ENCODE data around the gene CYCS. TPM values are rescaled to one million over a fixed set of nuclear protein-coding genes. Genes with fewer than 3 reads are reported as not detected.

The CYCS gene
- polyA plus RNA-seq, 2 of the 4 experiments (the other 2 are of a cell fraction), result 235 to 304 TPM

DNA sequence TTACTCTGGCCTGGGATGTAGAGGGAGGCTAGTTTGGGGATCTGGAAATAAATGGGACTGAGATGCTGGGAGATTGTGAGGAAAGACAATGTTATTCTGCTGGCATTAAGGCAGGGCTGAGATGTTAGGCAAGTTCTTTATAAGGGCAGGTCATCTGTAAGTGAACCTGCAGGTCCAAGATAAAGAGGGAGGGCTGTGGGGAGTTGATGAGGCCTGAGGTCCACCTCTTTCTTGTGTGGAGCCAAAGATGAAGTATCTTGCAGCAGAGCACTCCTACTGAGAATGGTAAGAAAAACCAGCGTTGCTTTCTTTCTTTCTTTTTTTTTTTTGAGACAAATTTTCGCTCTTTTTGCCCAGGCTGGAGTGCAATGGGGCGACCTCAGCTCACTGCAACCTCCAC lies 19.1 kb downstream of the CYCS start (continued):
- TF ChIP-seq, protein P1, sequence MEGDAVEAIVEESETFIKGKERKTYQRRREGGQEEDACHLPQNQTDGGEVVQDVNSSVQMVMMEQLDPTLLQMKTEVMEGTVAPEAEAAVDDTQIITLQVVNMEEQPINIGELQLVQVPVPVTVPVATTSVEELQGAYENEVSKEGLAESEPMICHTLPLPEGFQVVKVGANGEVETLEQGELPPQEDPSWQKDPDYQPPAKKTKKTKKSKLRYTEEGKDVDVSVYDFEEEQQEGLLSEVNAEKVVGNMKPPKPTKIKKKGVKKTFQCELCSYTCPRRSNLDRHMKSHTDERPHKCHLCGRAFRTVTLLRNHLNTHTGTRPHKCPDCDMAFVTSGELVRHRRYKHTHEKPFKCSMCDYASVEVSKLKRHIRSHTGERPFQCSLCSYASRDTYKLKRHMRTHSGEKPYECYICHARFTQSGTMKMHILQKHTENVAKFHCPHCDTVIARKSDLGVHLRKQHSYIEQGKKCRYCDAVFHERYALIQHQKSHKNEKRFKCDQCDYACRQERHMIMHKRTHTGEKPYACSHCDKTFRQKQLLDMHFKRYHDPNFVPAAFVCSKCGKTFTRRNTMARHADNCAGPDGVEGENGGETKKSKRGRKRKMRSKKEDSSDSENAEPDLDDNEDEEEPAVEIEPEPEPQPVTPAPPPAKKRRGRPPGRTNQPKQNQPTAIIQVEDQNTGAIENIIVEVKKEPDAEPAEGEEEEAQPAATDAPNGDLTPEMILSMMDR (IDR thresholded peaks at IDR 0.05), result no peak
- no peak for TF ChIP-seq PHF8 (IDR thresholded peaks at IDR 0.05; ENCODE audit: borderline replicate concordance, low read depth)
- TF ChIP-seq ESRRA (IDR thresholded peaks at IDR 0.05; ENCODE audit: borderline replicate concordance, low read length), result no peak
- no peak for TF ChIP-seq KDM1A (IDR thresholded peaks at IDR 0.05; ENCODE audit: low read depth)

- DNase-seq (ENCODE audit: low read depth in 1 of 2, low spot score in 1 of 2) (no peak), FAIRE-seq (no peak), ATAC-seq (no peak)
- H3K27ac ChIP-seq, result no peak overlapping the region
- H3K4me3 ChIP-seq, result no peak overlapping the region
- WGBS (ENCODE audit: missing lambda C conversion rate), result 68% methylated on average over 5 of the region's 5 CpGs
- H3K4me1 ChIP-seq, result no peaks in the 10 kb centered on the region
- no peaks in the 10 kb centered on the region for H3K9me3 ChIP-seq
- H3K4me2 ChIP-seq, result no peak overlapping the region
- ChIA-PET CTCF (interaction anchor here (1.0 to 4.2 kb wide), 3 partner anchors 9 to 296 kb away, joined by 3 to 20 read pairs (median 3); no protein-coding TSS in a partner anchor), POLR2A (no interaction called here)
- TF ChIP-seq ZC3H11A (IDR thresholded peaks at IDR 0.05), result no peak
- TF ChIP-seq RCOR1 (IDR thresholded peaks at IDR 0.05; ENCODE audit: low read depth, low read length), result no peak
- no peak for TF ChIP-seq FOSL2 (IDR thresholded peaks at IDR 0.05)
- TF ChIP-seq FOSL2 (CRISPR knock-in tag; IDR thresholded peaks at IDR 0.05), result no peak
- TF ChIP-seq CBX2 (IDR thresholded peaks at IDR 0.05; ENCODE audit: borderline replicate concordance, low read depth), result no peak
- TF ChIP-seq ESRRA (IDR thresholded peaks at IDR 0.05; ENCODE audit: borderline replicate concordance, low read length), result no peak
- no peak for TF ChIP-seq HOXA7 (CRISPR knock-in tag; IDR thresholded peaks at IDR 0.05)
- no peak for TF ChIP-seq PHF8 (IDR thresholded peaks at IDR 0.05; ENCODE audit: borderline replicate concordance, low read depth)
Observed at GRCh38 chr7:25103773-25104172, 21.3 kb downstream of the CYCS start.

- Histone ChIP-seq H3K4me3 (no peak overlapping the region), H3K4me2 (no peak overlapping the region), H3K27ac (no peak overlapping the region), H3K4me1 (no peaks in the 10 kb centered on the region), H3K9me3 (no peaks in the 10 kb centered on the region)
- CTCF ChIA-PET, result interaction anchor here (0.7 to 5.6 kb wide), 10 partner anchors 7 to 1389 kb away, joined by 3 to 57 read pairs (median 4); no protein-coding TSS in a partner anchor
- TF ChIP-seq EHMT2 (IDR thresholded peaks at IDR 0.05; ENCODE audit: low read depth) (no peak), HEYL (CRISPR knock-in tag; IDR thresholded peaks at IDR 0.05) (no peak), GATA3 (IDR thresholded peaks at IDR 0.05; ENCODE audit: borderline replicate concordance) (no peak), HOXA7 (CRISPR knock-in tag; IDR thresholded peaks at IDR 0.05) (no peak), CEBPB (IDR thresholded peaks at IDR 0.05) (no peak)
- TF ChIP-seq, protein P2, sequence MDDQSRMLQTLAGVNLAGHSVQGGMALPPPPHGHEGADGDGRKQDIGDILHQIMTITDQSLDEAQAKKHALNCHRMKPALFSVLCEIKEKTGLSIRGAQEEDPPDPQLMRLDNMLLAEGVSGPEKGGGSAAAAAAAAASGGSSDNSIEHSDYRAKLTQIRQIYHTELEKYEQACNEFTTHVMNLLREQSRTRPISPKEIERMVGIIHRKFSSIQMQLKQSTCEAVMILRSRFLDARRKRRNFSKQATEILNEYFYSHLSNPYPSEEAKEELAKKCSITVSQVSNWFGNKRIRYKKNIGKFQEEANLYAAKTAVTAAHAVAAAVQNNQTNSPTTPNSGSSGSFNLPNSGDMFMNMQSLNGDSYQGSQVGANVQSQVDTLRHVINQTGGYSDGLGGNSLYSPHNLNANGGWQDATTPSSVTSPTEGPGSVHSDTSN (IDR thresholded peaks at IDR 0.05), result no peak
- FAIRE-seq (no peak), DNase-seq (ENCODE audit: low read depth in 1 of 2, low spot score in 1 of 2) (no peak), ATAC-seq (no peak)
- POLR2A ChIA-PET, result no interaction called here
Observed at GRCh38 chr7:25101817-25102216, 23.2 kb downstream of the CYCS start.

DNA sequence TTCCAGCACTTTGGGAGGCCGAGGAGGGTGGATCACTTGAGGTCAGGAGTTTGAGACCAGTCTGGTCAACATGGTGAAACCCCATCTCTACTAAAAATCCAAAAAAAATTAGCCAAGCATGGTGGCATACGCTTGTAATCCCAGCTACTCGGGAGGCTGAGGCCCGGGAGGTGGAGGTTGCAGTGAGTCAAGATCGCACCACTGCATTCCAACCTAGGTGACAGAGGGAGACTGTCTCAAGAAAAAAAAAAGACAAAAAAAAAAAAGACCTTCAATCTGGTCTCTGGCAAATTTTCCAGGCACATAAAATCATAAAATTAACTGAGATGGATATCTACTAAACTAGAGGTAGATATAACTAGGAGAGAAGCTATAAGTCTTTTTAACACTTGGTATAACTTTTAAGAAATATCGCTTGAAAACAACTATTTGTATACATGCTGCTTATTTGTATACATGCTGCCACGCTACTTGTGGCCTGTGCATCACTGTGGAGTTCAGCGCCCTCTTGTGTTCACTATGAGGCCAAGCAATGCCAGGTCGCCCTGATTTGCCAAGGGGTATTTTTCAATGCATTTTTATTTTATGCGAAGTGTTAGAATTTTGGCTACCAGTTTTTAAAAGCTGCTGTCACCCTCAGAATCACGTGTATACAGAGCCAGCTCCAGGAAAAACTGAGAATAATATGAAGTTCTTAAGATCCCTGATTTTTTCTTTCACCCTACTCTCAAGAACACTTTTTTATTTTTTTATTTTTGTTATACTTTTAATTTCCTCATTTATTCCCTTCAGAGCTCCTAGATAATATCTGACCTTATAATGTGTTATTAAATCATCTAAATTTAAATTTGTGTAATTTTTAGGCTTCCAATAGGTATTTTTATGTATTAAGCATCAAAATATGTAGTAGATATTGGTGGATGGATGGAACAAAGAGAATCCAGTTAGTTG lies 26.7 kb downstream of the CYCS start:
- H3K4me2 ChIP-seq, result peak overlapping the region; percentile 63
- 8% methylated on average over 11 of the region's 11 CpGs for WGBS (ENCODE audit: missing lambda C conversion rate)
- no peaks in the 10 kb centered on the region for H3K9me3 ChIP-seq
- peak; percentile 81 to 83 for DNase-seq (ENCODE audit: low read depth in 1 of 2, low spot score in 1 of 2)
- H3K4me1 ChIP-seq, result peaks cover 6% of the 10 kb centered on the region; the same call in 1 of the 3 replicates
- 0 out of 6 replicates have a peak overlapping the region, but pooled peaks of 1 of the 2 experiments have one; percentile 21 for H3K27ac ChIP-seq
- peak; percentile 72 to 81; a peak in 3 of 6 replicates for ATAC-seq
- FAIRE-seq, result no peak
- ChIA-PET POLR2A (interaction anchor here (1.1 kb wide), 1 partner anchor 119 kb away, joined by 4 read pairs; the partner anchor contains the start of gene OSBPL3), CTCF (interaction anchor here (0.6 to 12.6 kb wide), 81 partner anchors 8 to 1427 kb away, joined by 3 to 280 read pairs (median 4); partner anchors contain the start of gene OSBPL3)
- H3K4me3 ChIP-seq, result no peak overlapping the region
- no peak for TF ChIP-seq HOXA7 (CRISPR knock-in tag; IDR thresholded peaks at IDR 0.05)
- TF ChIP-seq CEBPB (IDR thresholded peaks at IDR 0.05), result no peak
- peak; percentile 71 for TF ChIP-seq MAX (IDR thresholded peaks at IDR 0.05)
- TF ChIP-seq SMC3 (IDR thresholded peaks at IDR 0.05), result peak; percentile 74
- no peak for TF ChIP-seq EHMT2 (IDR thresholded peaks at IDR 0.05; ENCODE audit: low read depth)
- TF ChIP-seq TP53 (CRISPR knock-in tag; IDR thresholded peaks at IDR 0.05), result no peak
- TF ChIP-seq, protein P1 (IDR thresholded peaks at IDR 0.05), result peak; percentile 95
- TF ChIP-seq, protein P2 (IDR thresholded peaks at IDR 0.05), result no peak
- no peak for TF ChIP-seq NR3C1 (IDR thresholded peaks at IDR 0.05)
- TF ChIP-seq, protein P3, sequence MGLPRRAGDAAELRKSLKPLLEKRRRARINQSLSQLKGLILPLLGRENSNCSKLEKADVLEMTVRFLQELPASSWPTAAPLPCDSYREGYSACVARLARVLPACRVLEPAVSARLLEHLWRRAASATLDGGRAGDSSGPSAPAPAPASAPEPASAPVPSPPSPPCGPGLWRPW (IDR thresholded peaks at IDR 0.05), result no peak
- no peak for TF ChIP-seq MYC (IDR thresholded peaks at IDR 0.05; ENCODE audit: borderline replicate concordance, low read length)
- TF ChIP-seq ZNF302 (CRISPR knock-in tag; IDR thresholded peaks at IDR 0.05), result no peak
- TF ChIP-seq PHF8 (IDR thresholded peaks at IDR 0.05; ENCODE audit: borderline replicate concordance, low read depth), result no peak

Measured in A549 (cell line).